SK-N-SH (cell line): ENCODE results near the gene PPHLN1.

Source experiments
- RAD21 ChIP-seq: IDR thresholded peaks from 2 replicates; pipeline ENCODE4 v1.6.1; 2012; ENCODE audit warnings: mild to moderate bottlenecking, low read length
- SMC3 ChIP-seq: IDR thresholded peaks from 2 replicates; pipeline ENCODE4 v1.6.1; 2012; ENCODE audit warnings: low read depth, low read length, improper control_type of control experiment
- TF ChIP-seq, protein P1 (sequence below): fragments of 150-350 bp; IDR thresholded peaks from 2 replicates; pipeline ENCODE4 v1.6.1; 2017; ENCODE audit warnings: antibody characterized with exemption, low read length, low read depth, borderline replicate concordance
- TF ChIP-seq, protein P2 (sequence below): fragments of 200-600 bp; sonication (generic); IDR thresholded peaks from 2 replicates; pipeline ENCODE4 v1.6.1; 2017; ENCODE audit warnings: antibody characterized with exemption, mild to moderate bottlenecking, moderate library complexity
- TF ChIP-seq, protein P3 (sequence below): IDR thresholded peaks from 2 replicates; pipeline ENCODE4 v1.4.0; 2012; ENCODE audit warnings: low read depth, borderline replicate concordance
- TF ChIP-seq, protein P4 (sequence below): IDR thresholded peaks from 2 replicates; pipeline ENCODE4 v1.6.1; 2012; ENCODE audit warnings: mild to moderate bottlenecking, low read depth, low read length, moderate library complexity

DNA sequence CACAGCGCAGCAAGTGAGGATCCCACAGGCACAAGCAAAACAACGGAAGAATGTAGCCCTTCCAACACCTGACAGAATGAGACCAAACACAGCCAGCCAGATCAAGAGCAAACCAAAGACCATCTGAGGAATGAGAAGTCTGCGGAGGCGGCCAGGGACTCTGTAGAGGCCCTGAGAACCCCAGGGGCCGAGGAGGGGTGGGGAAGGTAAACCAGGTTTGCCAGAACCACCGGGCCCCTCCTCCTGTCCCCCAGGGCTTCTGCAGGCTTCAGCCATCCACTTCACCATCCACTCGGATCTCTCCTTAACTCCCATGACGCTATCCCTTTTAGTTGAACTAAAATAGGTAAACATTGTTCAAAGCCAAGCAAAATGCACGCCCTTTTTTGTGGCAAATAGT lies 37.4 kb upstream of the PPHLN1 start:
- TF ChIP-seq, protein P1, sequence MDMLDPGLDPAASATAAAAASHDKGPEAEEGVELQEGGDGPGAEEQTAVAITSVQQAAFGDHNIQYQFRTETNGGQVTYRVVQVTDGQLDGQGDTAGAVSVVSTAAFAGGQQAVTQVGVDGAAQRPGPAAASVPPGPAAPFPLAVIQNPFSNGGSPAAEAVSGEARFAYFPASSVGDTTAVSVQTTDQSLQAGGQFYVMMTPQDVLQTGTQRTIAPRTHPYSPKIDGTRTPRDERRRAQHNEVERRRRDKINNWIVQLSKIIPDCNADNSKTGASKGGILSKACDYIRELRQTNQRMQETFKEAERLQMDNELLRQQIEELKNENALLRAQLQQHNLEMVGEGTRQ, result no peak
- TF ChIP-seq, protein P2, sequence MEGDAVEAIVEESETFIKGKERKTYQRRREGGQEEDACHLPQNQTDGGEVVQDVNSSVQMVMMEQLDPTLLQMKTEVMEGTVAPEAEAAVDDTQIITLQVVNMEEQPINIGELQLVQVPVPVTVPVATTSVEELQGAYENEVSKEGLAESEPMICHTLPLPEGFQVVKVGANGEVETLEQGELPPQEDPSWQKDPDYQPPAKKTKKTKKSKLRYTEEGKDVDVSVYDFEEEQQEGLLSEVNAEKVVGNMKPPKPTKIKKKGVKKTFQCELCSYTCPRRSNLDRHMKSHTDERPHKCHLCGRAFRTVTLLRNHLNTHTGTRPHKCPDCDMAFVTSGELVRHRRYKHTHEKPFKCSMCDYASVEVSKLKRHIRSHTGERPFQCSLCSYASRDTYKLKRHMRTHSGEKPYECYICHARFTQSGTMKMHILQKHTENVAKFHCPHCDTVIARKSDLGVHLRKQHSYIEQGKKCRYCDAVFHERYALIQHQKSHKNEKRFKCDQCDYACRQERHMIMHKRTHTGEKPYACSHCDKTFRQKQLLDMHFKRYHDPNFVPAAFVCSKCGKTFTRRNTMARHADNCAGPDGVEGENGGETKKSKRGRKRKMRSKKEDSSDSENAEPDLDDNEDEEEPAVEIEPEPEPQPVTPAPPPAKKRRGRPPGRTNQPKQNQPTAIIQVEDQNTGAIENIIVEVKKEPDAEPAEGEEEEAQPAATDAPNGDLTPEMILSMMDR, result no peak
- TF ChIP-seq, protein P3, sequence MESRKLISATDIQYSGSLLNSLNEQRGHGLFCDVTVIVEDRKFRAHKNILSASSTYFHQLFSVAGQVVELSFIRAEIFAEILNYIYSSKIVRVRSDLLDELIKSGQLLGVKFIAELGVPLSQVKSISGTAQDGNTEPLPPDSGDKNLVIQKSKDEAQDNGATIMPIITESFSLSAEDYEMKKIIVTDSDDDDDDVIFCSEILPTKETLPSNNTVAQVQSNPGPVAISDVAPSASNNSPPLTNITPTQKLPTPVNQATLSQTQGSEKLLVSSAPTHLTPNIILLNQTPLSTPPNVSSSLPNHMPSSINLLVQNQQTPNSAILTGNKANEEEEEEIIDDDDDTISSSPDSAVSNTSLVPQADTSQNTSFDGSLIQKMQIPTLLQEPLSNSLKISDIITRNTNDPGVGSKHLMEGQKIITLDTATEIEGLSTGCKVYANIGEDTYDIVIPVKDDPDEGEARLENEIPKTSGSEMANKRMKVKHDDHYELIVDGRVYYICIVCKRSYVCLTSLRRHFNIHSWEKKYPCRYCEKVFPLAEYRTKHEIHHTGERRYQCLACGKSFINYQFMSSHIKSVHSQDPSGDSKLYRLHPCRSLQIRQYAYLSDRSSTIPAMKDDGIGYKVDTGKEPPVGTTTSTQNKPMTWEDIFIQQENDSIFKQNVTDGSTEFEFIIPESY, result no peak
- TF ChIP-seq SMC3 (no peak), RAD21 (no peak)
- TF ChIP-seq, protein P4, sequence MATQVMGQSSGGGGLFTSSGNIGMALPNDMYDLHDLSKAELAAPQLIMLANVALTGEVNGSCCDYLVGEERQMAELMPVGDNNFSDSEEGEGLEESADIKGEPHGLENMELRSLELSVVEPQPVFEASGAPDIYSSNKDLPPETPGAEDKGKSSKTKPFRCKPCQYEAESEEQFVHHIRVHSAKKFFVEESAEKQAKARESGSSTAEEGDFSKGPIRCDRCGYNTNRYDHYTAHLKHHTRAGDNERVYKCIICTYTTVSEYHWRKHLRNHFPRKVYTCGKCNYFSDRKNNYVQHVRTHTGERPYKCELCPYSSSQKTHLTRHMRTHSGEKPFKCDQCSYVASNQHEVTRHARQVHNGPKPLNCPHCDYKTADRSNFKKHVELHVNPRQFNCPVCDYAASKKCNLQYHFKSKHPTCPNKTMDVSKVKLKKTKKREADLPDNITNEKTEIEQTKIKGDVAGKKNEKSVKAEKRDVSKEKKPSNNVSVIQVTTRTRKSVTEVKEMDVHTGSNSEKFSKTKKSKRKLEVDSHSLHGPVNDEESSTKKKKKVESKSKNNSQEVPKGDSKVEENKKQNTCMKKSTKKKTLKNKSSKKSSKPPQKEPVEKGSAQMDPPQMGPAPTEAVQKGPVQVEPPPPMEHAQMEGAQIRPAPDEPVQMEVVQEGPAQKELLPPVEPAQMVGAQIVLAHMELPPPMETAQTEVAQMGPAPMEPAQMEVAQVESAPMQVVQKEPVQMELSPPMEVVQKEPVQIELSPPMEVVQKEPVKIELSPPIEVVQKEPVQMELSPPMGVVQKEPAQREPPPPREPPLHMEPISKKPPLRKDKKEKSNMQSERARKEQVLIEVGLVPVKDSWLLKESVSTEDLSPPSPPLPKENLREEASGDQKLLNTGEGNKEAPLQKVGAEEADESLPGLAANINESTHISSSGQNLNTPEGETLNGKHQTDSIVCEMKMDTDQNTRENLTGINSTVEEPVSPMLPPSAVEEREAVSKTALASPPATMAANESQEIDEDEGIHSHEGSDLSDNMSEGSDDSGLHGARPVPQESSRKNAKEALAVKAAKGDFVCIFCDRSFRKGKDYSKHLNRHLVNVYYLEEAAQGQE, result no peak
